Measurements from ENCODE around the gene LENEP.
A peak's percentile ranks its signal among the peaks of the same experiment; 100 is the strongest.

LENEP gene

GRCh38 chr1:154960446-154961136, 32.8 kb upstream of the LENEP start:
- DNase-seq: no peak

- peak; percentile 89 for DNase-seq
These were observed 31.9 kb upstream of the LENEP start, which contains the start of gene PYGO2 for GRCh38 chr1:154961207-154962155. PYGO2 (minus strand) TSS chr1:154961782; CDS start chr1:154961576, 206 bp downstream.

- peak; percentile 46 for DNase-seq
These were observed 31.1 kb upstream of the LENEP start for GRCh38 chr1:154962156-154962749.

- DNase-seq: no peak
These were observed 30.5 kb upstream of the LENEP start for GRCh38 chr1:154962795-154963330.

- no peak for DNase-seq
These were observed 29.7 kb upstream of the LENEP start for GRCh38 chr1:154963643-154964042.

- no peak for DNase-seq
These were observed 29.0 kb upstream of the LENEP start for GRCh38 chr1:154964359-154964758.

GRCh38 chr1:154966111-154966510, 27.3 kb upstream of the LENEP start:
- DNase-seq: no peak

- no peak for DNase-seq
These were observed 25.9 kb upstream of the LENEP start for GRCh38 chr1:154967331-154967950.

GRCh38 chr1:154968731-154969130, 24.7 kb upstream of the LENEP start:
- no peak for DNase-seq

GRCh38 chr1:154969246-154969645, 24.1 kb upstream of the LENEP start:
- DNase-seq: no peak

- DNase-seq: peak; percentile 65
These were observed 23.4 kb upstream of the LENEP start for GRCh38 chr1:154969860-154970452.

- peak; percentile 98 for DNase-seq
These were observed 22.6 kb upstream of the LENEP start, which contains the start of gene SHC1 for GRCh38 chr1:154970631-154971340. SHC1 (minus strand) TSS chr1:154970747; CDS start chr1:154970526, 221 bp downstream.

GRCh38 chr1:154971341-154971998, 21.9 kb upstream of the LENEP start:
- DNase-seq: no peak

- DNase-seq: no peak
These were observed 21.2 kb upstream of the LENEP start for GRCh38 chr1:154972213-154972516.

GRCh38 chr1:154972517-154973343, 20.7 kb upstream of the LENEP start:
- peak; percentile 81 for DNase-seq

- peak; percentile 96 for DNase-seq
These were observed 19.9 kb upstream of the LENEP start for GRCh38 chr1:154973344-154974101.

GRCh38 chr1:154974102-154974807, 19.1 kb upstream of the LENEP start, which contains the start of gene CKS1B:
CKS1B (plus strand) TSS chr1:154974681; CDS start chr1:154974746, 65 bp downstream.
- peak; percentile 99 for DNase-seq

- peak; percentile 97 for DNase-seq
These were observed 18.5 kb upstream of the LENEP start for GRCh38 chr1:154974808-154975408.
